Measurements from ENCODE around the gene KRTAP4-11.
"Not testable (repeated sequence)": the region's sequence is repeated elsewhere in the genome, so short reads cannot be mapped to it uniquely, and the experiment has no call there.

The KRTAP4-11 gene

DNA sequence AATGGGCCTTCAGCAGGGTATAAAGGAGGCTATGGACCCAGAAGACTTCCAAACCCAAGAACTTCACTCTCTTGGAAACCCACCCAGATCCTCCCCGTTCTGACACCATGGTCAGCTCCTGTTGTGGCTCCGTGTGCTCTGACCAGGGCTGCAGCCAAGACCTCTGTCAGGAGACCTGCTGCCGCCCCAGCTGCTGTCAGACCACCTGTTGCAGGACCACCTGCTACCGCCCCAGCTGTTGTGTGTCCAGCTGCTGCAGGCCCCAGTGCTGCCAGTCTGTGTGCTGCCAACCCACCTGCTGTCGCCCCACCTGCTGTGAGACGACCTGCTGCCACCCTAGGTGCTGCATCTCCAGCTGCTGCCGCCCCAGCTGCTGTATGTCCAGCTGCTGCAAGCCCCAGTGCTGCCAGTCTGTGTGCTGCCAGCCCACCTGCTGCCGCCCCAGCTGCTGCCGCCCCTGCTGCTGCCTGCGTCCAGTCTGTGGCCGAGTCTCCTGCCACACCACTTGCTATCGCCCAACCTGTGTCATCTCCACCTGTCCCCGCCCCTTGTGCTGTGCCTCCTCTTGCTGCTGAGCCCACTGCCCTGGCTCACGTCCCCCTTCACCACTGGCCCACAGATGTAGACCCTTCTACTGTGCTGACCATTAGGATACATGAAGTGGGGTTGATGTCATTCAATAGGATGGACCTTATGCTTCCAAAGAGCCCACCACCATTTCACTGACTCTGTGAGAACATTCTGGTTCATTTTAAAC lies 33.9 kb downstream of the KRTAP4-11 start, which contains the start of gene KRTAP4-7:
TSS of gene KRTAP4-7 (plus strand) at position 51 of the 757 bp plus-strand sequence. CDS start at position 108, 57 bp downstream.
- not testable (repeated sequence) for DNase-seq (ENCODE audit: low read depth, low spot score)

DNA sequence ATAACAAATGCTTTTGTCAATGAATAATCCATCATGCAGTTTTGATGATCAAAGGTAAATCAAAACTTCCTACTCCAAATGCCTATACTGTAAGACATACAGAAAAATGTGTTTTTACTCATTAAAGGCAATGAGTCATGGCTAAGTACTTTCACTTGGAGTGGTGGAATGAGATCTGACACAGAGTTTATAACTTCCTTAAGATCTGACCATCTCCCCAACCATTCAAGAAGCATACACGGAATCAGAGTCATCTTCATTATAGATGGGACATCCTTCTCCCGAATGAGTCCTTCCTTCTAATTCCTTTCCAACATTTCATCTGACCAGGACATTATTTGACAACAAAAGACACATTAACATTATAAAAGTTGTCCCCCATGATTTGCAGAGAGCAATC lies 34.7 kb downstream of the KRTAP4-11 start:
- DNase-seq (ENCODE audit: low read depth, low spot score), result not testable (repeated sequence)

DNA sequence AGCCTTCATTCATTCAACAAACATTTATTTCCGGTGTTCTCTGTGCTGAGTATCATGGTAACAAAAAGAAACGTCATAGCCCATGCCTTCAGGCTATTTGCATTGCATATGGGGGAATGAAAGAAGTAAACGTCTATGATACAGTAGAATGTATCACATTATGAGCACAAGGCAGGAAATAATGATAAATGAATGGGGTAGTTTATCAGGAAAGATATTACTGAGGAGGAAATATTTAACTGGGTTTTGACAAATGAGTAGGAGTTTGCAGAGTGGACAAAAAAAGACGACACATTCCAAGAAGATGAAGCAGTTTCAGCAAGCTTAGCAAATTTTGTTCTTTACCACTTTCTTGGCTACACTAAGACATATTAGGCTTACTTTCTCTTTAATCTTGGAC lies 35.5 kb downstream of the KRTAP4-11 start:
- DNase-seq (ENCODE audit: low read depth, low spot score), result no peak

DNA sequence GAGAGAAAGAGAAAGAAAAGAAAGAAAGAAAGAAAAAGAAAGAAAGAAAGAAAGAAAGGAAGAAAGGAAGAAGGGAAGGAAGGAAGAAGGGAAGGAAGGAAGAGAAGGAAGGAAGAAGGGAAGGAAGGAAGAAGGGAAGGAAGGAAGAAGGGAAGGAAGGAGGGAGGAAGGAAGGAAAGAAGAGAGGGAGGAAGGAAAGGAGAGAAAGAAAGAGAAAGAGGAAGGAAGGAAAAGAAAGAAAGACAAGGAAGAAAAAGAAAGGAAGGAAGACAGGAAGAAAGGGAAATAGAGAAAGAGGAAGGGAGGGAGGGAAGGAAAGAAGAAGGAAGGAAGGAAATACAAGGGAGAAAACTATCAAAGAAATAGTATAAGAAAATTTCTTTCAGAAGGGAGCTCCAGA lies 41.4 kb downstream of the KRTAP4-11 start:
- no peak for DNase-seq (ENCODE audit: low read depth, low spot score)

DNA sequence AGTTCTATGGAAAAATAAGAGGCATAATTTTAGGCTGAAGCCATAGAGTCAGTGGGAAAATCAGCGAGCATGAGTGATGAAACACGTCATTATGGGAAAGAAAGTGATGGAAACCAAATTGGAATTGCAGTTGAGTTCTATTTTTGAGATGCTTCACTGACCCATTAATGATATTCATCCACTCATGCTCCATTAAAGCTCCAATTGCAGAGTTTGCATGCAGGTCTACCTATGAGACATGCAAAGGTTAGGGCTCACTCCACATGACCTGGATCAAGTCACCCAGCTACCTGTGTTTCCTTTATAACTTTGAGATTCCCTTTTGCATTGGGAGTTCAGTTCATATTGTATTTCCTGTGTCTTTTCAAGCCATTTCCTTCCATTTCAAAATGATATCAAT lies 44.5 kb downstream of the KRTAP4-11 start:
- no peak for DNase-seq (ENCODE audit: low read depth, low spot score)

DNA sequence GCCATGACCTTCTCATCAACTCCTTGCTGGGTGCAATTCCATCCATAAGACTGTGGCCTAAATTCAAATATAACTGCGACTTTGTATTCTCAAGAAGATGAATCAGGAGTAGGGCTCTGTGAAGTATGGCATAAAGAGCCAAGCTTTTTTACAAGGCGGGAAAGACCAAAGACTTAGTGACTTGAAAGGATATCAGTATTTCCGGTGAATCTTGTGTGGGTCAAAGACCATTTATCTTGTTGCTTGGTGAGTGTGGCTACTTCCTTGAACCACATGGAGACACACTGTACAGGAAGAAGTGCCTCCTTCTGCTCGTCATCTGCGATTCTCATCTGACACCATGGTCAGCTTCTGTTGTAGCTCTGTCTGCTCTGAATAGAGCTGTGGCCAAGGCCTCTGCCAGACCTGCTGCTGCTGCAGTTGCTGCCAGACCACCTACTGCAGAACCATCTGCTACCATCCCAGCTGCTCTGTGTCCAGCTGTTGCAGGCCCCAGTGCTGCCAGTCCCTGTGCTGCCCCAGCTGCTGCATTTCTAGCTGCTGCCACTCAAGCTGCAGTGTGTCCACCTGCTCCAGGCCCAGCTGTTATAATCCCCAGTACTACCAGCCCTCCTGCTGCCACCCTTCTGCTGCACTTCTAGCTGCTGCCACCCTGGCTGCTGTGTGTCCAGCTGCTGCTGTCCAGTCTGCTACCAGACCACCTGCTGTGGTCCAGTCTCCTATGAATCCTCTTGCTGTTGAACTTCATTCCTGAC lies 46.4 kb downstream of the KRTAP4-11 start:
- no peak for DNase-seq (ENCODE audit: low read depth, low spot score)

DNA sequence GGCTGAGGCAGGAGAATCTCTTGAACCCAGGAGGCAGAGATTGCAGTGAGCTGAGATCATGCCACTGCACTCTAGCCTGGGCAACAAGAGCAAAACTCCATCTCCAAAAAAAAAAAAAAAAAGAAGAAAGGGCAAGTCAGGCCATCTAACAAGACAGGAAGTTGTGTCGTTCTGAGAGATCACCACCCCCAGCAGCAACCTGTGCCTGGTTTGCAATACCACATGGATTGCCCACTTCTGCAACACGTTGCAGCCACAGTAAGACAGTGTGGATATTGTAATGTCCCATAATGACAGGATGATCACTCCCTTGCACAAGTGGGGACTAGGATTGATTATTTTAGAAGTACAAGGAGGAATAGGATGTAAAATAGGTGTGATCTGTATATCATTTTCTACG lies 49.1 kb downstream of the KRTAP4-11 start:
- no peak for DNase-seq (ENCODE audit: low read depth, low spot score)

DNA sequence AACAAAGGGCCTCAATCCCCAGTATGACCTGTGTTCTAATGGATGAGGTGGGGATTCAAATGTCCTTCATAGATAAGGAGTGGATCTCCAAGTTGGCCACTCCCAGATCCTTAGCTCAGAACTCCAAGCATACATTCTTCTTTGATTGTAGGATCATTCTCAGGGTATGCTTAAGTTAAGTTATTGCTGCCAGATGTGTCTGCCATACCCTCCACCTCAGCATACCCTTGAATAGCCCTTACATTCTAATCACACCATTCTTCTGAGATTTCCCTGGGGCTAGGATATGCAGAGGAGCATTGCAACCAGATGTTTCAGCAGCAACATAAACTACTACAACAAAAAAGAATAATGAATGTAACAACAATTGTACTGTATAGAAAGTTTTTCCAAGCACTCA lies 50.9 kb downstream of the KRTAP4-11 start:
- DNase-seq (ENCODE audit: low read depth, low spot score), result no peak
